Activated T-cell treated with anti-CD3 and anti-CD28 coated beads for 48 hours (primary cell): ENCODE results near the gene KDM4B.

Source experiments
- DNase-seq: peaks from one replicate; pipeline ENCODE4 v3.0.0-alpha.2; 2020; ENCODE audit warnings: low read depth

KDM4B gene

GRCh38 chr19:5068233-5069072 lies 99.5 kb downstream of the KDM4B start:
- no peak for DNase-seq

GRCh38 chr19:5070331-5070730 lies 101.4 kb downstream of the KDM4B start:
- DNase-seq: no peak

GRCh38 chr19:5070930-5071329 lies 102.0 kb downstream of the KDM4B start:
- no peak for DNase-seq

- no peak for DNase-seq
Observed at GRCh38 chr19:5071579-5071978, 102.7 kb downstream of the KDM4B start.

GRCh38 chr19:5072115-5072514 lies 103.2 kb downstream of the KDM4B start:
- DNase-seq: no peak

- DNase-seq: no peak
Observed at GRCh38 chr19:5073153-5073844, 104.4 kb downstream of the KDM4B start.

- DNase-seq: no peak
Observed at GRCh38 chr19:5074407-5074806, 105.5 kb downstream of the KDM4B start.

GRCh38 chr19:5074830-5075394 lies 106.0 kb downstream of the KDM4B start:
- DNase-seq: no peak

GRCh38 chr19:5075597-5075996 lies 106.7 kb downstream of the KDM4B start:
- DNase-seq: no peak

- DNase-seq: no peak
Observed at GRCh38 chr19:5076440-5077208, 107.7 kb downstream of the KDM4B start.

- DNase-seq: no peak
Observed at GRCh38 chr19:5077209-5077515, 108.2 kb downstream of the KDM4B start.

- DNase-seq: no peak
Observed at GRCh38 chr19:5078182-5078581, 109.3 kb downstream of the KDM4B start.

GRCh38 chr19:5078666-5079065 lies 109.8 kb downstream of the KDM4B start:
- no peak for DNase-seq

- no peak for DNase-seq
Observed at GRCh38 chr19:5079071-5079774, 110.3 kb downstream of the KDM4B start.

- no peak for DNase-seq
Observed at GRCh38 chr19:5080030-5080654, 111.2 kb downstream of the KDM4B start.

GRCh38 chr19:5080809-5081208 lies 111.9 kb downstream of the KDM4B start:
- no peak for DNase-seq

GRCh38 chr19:5081443-5082161 lies 112.7 kb downstream of the KDM4B start:
- no peak for DNase-seq

GRCh38 chr19:5083547-5083965 lies 114.6 kb downstream of the KDM4B start:
- DNase-seq: no peak

- DNase-seq: no peak
Observed at GRCh38 chr19:5085566-5085965, 116.7 kb downstream of the KDM4B start.

GRCh38 chr19:5086230-5086629 lies 117.3 kb downstream of the KDM4B start:
- no peak for DNase-seq
